Smooth muscle cell of the pulmonary artery (primary cell): Measurements from ENCODE around the gene OR1Q1. TPM values are rescaled to one million over a fixed set of nuclear protein-coding genes. Genes with fewer than 3 reads are reported as not detected.

Experiments
- total RNA-seq: library from RNA; depleted of rRNA; stranded (reverse); fragments of >200 nt; gene quantifications from 2 replicates; pipeline ENCODE4 v1.2.3, GENCODE V29; 2014

Gene OR1Q1, protein sequence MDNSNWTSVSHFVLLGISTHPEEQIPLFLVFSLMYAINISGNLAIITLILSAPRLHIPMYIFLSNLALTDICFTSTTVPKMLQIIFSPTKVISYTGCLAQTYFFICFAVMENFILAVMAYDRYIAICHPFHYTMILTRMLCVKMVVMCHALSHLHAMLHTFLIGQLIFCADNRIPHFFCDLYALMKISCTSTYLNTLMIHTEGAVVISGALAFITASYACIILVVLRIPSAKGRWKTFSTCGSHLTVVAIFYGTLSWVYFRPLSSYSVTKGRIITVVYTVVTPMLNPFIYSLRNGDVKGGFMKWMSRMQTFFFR
- 0.59 TPM in 1 of 2 replicates, not detected in the other for total RNA-seq

DNA sequence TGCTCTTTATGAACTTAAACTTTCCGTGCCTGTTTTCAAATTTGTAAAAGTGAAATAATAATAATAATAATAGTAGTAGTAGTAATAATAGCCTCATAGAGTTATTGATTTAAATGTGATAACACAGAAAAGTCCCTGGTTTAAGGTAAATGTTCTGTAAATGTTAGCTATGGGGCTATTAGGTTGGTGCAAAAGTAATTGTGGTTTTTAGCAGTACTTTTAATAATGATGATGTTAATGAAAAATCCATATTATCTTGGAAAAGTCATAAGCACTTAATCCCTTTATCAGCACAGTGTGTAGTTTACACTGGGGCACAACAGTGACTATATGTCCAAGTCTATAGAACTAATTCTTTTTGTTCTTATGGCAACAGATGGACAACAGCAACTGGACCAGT is at the start of gene OR1Q1:
OR1Q1 (plus strand) TSS at position 377 of the 400 bp plus-strand sequence; CDS start at position 377, 0 bp downstream.

DNA sequence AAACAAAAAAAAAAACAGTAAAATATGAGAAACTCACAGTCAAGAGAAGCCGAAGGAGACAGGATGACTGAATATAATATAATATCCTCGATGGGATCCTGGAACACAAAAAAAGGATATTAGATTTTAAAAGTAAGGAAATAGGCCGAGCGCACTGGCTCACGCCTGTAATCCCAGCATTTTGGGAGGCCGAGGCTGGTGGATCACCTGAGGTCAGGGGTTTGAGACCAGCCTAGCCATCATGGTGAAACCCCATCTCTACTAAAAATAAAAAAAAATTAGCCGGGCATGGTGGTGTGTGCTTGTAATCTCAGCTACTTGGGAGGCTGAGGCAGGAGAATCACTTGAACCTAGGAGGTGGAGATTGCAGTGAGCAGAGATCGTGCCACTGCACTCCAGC is 31.3 kb upstream of the OR1Q1 start, which contains the start of gene OR1L8:
OR1L8 (minus strand) TSS at position 101 of the 400 bp plus-strand sequence. CDS start 14,907 bp downstream, outside the sequence.

DNA sequence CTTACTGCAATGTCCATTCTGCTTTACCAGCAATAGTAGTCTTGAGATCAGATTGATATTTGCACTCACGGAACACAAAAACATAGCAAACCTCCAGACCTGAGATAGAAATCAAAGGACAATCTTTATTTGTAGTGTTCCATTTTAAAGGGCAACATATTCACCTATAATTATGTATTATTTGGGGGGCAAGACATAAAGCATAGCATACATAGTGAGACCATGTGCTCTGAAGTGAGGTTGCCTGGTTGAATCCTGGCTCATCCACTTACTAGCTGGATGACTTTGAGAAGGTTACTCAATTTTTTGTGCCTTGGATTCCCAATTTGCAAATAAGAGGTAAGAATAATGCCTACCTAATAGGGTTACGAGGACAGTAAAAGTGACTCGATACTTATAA is 43.0 kb downstream of the OR1Q1 start, which contains the start of gene OR1B1:
OR1B1 (minus strand) TSS at position 101 of the 400 bp plus-strand sequence.

DNA sequence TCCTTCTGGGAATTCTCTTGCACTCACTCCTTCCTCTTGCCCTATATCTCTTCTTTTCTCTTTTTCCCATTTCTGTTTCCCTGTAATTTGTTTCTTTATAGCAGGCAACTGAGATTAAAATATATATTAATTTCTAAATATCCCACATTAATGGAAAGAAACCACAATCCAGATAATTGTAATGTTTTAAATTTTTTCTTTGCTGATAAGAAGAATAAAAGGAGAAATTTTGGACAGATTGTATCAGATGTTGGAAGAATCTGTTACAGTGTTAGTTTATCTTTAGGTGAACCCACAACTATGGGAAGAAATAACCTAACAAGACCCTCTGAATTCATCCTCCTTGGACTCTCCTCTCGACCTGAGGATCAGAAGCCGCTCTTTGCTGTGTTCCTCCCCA is 46.9 kb downstream of the OR1Q1 start, which contains the start of gene OR1L1:
OR1L1 (plus strand) TSS at position 301 of the 400 bp plus-strand sequence; CDS start at position 301, 0 bp downstream.

Other genes with a start within 250 kb of the OR1Q1 start
- 93.5 and 257 TPM in 2 replicates for gene PTGS1, start 243.7 kb upstream of the OR1Q1 start, total RNA-seq
- not detected in 2 replicates for gene OR1J1, start 136.8 kb upstream of the OR1Q1 start, total RNA-seq
- gene OR1J2, start 103.9 kb upstream of the OR1Q1 start, total RNA-seq, result 0.50 TPM in 1 of 2 replicates, not detected in the other
- gene OR1J4, start 95.6 kb upstream of the OR1Q1 start, total RNA-seq, result 0.13 TPM in 1 of 2 replicates, not detected in the other
- not detected in 2 replicates for gene OR1N1, start 87.4 kb upstream of the OR1Q1 start, total RNA-seq
- gene OR1N2, start 61.6 kb upstream of the OR1Q1 start, total RNA-seq, result 0.30 TPM in 1 of 2 replicates, not detected in the other
- gene OR1L8, start 31.4 kb upstream of the OR1Q1 start, total RNA-seq, result not detected in 2 replicates
- not detected in 2 replicates for gene OR1B1, start 42.9 kb downstream of the OR1Q1 start, total RNA-seq
- not detected in 2 replicates for gene OR1L1, start 47.0 kb downstream of the OR1Q1 start, total RNA-seq
- not detected in 2 replicates for gene OR1L3, start 60.4 kb downstream of the OR1Q1 start, total RNA-seq
- not detected in 2 replicates for gene OR1L4, start 109.3 kb downstream of the OR1Q1 start, total RNA-seq
- gene OR1L6, start 127.6 kb downstream of the OR1Q1 start, total RNA-seq, result not detected in 2 replicates
- gene OR5C1, start 174.2 kb downstream of the OR1Q1 start, total RNA-seq, result not detected in 2 replicates
- gene OR1K1, start 185.4 kb downstream of the OR1Q1 start, total RNA-seq, result not detected in 2 replicates
- gene PDCL, start 213.8 kb downstream of the OR1Q1 start, total RNA-seq, result 21.8 and 31.0 TPM in 2 replicates